Astrocyte of the spinal cord (primary cell): ENCODE measurements around the gene WSCD1.

ENCODE experiments used
- DNase-seq: peaks from one replicate; pipeline ENCODE4 v3.0.0; 2011; ENCODE audit warnings: low read depth, low spot score
- H3K4me3 ChIP-seq: 2 replicates; pipeline ENCODE4 v1.5.1; 2011; ENCODE audit warnings: low read depth, mild to moderate bottlenecking, low read length, moderate library complexity
- CTCF ChIP-seq: IDR thresholded peaks from 2 replicates; pipeline ENCODE4 v1.5.1; 2012; ENCODE audit warnings: low read depth, mild to moderate bottlenecking, low read length, inconsistent platforms
- in situ Hi-C: cut with HindIII; loops from 2 replicates; pipeline ENCODE4 v1.10.0; 2017; ENCODE audit warnings: low sequenced_read_pairs

Gene WSCD1

DNA sequence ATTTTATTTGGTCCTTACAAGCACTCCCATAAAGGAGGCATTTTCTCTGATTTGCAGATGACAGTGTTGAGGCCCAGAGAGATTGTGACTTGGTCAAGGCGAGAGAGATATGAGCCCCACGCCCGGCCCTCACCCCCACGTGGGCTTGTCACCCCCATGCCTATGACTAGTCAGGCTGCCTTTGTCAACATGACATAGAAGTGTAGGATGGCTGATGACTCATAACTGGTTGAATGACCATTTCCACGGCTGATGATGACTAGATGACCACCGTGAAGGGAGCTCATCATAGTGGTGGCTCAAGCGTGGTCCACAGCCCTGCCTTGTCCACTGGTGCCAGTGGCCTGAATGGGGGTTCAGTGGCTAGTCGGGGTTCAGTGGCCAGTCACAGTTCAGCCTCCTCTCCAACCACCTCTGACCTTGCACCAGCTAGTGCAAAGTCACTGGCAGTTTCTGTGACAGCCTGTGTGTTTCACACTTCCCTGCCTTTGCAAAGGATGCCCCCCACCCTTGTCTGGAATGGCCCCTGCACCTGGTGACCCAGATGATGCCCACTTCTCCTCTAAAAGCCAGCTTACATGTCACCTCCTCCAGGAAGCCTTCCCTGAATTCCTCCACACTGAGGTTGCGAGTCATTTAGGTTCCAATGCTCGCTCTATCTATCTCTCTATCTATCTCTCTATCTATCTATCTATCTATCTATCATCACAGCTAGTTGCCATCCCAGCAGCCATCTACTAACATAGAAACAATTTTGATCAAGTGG is 3.8 kb upstream of the WSCD1 start:
- in situ Hi-C loops: no loop called here
- DNase-seq: peak; percentile 24
- no peak overlapping the region for H3K4me3 ChIP-seq
- no peak for TF ChIP-seq CTCF

DNA sequence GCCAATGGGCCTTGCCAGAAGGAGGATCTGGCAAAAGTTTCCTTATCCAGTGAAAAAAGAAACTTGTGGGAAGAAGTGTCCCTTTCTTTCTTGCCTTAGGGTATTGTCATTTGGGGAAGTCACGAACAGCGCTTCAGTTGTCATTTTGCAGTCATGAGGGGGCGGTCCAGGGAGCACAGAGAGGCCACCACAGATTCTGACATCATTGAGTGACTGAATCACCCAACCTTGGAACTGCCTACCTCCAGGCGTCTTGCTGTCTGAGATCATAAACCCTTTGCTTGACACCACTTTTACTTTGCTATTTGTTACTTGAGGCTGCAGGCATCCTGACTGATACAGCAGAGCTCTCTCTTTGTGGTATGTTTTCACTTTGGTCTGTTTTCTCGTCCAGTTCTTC is 3.1 kb upstream of the WSCD1 start:
- no peak for DNase-seq
- in situ Hi-C loops: no loop called here
- no peak for TF ChIP-seq CTCF
- no peak overlapping the region for H3K4me3 ChIP-seq

GRCh38 chr17:6070430-6070912 is 292 bp downstream of the WSCD1 start:
- in situ Hi-C loops: no loop called here
- DNase-seq: no peak
- peak overlapping the region; percentile 43 for H3K4me3 ChIP-seq
- TF ChIP-seq CTCF: no peak

GRCh38 chr17:6070913-6071511 is 833 bp downstream of the WSCD1 start:
- no peak for TF ChIP-seq CTCF
- peak; percentile 15 for DNase-seq
- peak overlapping the region; percentile 43 for H3K4me3 ChIP-seq
- in situ Hi-C loops: no loop called here

DNA sequence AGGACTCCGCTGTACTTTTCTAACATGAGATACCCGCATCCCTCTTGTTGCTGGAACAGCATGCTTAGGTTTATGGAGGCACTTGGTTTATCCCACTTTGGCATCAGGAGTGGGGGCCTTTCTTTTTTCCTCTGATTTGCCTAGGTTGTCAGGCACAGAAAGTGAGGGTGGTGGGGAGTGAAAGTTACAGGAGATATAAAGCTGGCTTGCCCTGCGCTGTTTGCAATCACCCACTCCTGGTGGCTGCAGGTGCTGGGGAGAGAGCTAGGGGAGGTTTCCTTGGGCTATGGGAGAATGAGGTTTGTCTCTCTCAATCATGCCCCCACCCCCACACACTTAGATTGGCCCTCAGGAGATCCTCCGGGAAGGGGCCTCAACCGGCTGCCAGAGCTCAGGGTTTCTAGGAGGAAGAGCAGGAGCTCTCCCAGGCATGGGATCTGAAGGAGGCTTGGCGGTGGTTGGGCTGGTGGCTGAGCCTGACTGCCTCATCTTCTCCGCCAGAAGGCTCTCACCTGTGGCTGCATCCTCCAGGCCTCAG is 1.4 kb downstream of the WSCD1 start:
- no peak for TF ChIP-seq CTCF
- in situ Hi-C loops: no loop called here
- peak overlapping the region; percentile 43 for H3K4me3 ChIP-seq
- DNase-seq: no peak

DNA sequence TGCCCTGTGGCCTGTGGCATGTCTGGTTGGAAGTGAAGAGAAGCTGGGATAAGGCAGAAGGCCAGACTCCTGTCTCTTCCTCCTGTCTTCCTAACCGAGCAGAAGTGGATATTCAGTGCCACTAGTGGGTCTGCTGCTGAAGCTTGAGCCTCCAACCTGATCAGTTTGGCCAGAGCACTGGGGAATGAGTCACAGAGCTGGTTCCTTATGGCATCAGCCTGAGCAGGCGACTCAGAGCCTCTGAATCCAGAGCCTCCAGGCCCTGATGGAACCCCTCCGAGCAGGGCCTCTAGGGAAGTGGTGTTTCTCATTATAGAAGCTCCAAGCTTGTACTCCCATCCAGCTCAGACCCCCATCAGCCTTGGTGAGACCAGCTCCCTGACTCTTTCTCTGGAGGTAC is 2.0 kb downstream of the WSCD1 start:
- in situ Hi-C loops: no loop called here
- DNase-seq: peak; percentile 7
- TF ChIP-seq CTCF: no peak
- no peak overlapping the region for H3K4me3 ChIP-seq
